ENCODE results near the gene ERO1B.

ERO1B gene

DNA sequence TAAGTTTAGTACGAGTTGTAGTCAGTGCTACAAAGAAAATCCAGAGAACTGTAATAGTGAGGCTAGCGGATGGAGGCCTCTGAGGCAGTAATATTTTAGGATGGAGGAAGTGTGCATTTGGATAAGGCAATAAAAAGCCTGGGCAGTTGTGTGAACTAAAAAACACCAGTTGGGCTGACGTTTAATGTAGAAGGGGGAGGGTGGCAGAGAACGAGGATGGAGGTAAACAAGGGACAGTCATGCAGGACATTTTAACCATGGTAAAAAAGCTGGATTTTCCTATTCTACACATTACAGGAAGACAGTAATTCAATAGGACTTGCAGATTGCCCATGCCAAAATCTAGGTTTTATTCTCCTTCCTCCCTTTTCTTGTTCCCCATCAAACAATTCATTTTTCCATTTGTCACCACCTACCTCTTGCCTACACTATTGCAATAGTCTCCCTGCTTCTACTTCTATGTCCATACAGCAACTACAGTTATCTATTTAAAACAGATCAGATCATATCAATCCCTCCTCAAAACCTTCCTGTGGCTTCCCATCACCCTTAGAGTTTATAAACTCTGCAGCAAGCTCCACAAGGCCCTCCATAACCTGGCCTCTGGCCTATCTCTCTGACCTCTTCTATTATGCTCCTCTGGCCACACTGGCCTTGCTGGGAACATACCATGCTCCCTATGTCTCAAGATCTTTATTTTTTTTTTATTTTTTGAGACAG, 27.7 kb downstream of the ERO1B start:
- no peak for DNase-seq (ENCODE audit: low read depth in 2 of 3, low spot score in 1 of 3)

DNA sequence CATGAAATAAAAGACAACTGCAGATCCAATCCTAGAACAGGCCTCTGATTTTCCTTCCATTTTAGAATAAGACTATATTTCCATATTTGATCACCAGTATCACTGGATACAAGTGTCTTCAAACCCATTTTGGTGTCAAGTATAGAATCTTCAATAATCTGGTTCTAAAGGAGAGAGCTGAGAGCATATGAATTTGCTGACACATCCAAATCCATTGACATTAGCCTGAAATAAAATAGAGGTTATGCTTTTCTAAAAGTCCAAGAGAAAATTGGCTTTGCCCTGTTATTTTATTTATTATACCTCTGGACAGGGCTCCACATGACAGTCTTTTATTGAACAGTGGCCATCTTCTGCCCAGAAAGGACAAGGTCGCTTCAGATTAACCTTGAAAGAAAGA, 28.6 kb downstream of the ERO1B start:
- no peak for DNase-seq (ENCODE audit: low read depth in 2 of 3, low spot score in 1 of 3)

DNA sequence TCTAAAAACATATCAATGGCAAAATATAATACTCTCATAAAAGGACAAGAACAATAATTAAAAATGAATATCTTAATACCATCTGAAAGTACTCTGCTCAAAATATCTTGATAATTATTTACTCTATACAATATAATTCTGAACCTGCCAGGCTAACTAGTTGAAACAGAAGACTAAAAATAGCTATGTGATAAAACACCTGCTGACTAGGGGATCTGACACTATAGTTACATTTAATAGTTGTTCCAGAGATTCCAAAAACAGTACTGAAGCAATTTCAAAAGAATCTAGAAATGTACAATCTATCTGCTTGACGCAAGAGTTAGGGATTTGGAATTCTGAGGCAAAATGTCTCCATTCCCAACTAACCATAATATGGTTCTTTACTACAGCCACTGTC, 30.2 kb downstream of the ERO1B start:
- DNase-seq (ENCODE audit: low read depth in 2 of 3, low spot score in 1 of 3) = no peak

DNA sequence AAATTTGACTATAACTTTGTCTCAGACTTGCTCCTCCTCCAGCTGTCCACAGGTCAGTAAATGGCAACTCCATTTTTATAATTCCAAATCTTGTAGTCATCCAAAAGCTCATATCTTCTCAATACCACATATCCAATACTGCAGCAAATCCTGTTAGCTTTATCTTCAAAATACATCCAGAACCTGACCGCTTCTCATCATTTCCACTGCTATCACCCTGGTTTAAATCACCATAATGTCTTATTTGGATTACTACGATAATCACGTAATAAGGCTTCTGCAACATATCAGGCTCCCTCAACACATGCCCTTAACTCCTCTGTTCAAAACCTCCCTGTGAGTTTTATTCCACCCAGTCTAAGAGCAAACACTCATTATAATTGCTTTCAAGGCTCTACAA, 34.5 kb downstream of the ERO1B start:
- no peak for DNase-seq (ENCODE audit: low read depth in 2 of 3, low spot score in 1 of 3)

DNA sequence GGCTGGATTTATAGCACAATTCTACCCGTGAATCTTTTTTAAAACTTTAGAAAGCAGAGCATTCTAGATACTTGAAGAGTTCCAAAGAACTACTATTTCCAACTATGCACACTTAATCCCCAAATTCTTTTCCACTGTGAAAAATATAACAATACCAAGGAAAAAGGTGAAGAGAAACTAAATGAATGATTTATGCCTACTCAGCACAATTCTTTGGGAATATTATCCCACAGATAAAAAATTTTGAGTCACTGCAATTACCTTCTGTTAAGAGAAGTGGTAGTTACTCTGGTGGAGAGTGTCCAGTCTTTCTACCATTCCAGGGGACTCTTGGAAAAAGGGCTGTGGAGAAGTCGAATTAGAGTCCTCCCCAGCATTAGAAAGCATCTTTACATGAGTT, 39.2 kb downstream of the ERO1B start:
- DNase-seq (ENCODE audit: low read depth in 2 of 3, low spot score in 1 of 3) = no peak

DNA sequence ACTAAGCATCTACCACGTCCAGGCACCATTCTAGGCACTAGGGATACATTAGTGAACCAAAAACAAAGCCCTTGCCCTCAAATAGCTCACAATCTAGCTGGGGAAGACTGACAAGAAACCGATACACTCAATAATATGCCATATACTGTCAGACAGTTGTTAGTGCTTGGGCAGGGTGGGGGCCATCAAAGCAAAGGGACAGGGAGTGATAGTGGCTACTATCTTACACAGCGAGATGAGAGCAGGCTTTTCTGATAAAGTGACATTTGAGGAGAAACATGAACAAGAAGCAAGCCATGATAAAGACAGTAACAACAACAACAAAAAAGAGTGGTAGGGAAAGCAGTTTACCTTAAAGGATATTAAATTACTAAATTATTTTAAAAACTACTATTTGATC, 41.1 kb downstream of the ERO1B start:
- DNase-seq (ENCODE audit: low read depth in 2 of 3, low spot score in 1 of 3) = no peak

DNA sequence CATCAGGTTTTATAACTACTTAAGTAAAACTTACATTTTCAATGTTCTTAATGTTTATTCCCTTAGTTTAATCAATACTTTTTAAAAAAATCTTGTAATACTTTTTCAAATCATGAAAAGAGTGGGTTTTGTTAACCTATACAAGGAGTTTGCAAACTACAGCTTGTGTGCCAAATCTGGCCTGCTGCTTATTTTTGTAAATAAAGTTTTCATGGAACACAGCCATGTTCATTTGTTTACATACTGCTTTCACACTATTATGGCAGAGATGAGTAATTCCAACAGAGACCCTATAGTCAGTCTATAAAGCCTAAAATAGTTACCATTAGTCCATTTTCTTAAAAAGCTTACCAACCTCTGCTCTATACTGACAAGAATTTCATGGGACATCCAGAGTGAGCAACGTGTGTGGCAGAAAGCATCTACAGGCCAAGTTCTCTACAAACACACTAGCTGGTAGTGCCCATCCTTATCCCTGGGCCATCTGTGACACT, 42.6 kb downstream of the ERO1B start:
- DNase-seq (ENCODE audit: low read depth in 2 of 3, low spot score in 1 of 3) = no peak

DNA sequence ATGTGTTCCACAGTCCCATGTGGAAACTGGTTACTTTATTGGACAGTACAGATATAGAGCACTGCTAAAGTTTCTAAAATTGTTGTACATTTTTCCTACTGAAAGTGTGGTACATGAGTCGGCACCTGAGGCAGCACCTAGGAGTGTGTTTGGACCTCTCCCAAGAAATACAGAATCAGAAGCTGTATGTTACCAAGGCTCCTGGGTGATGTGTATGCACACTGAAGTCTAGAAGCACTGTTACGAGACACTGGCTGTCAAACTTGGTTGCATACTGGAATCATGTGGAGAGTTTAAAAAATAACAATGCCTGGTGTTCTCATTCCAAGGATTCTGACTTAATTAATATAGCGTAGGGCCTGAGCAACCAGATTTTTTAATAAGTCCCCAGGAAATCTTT, 46.6 kb downstream of the ERO1B start:
- no peak for DNase-seq (ENCODE audit: low read depth in 2 of 3, low spot score in 1 of 3)

DNA sequence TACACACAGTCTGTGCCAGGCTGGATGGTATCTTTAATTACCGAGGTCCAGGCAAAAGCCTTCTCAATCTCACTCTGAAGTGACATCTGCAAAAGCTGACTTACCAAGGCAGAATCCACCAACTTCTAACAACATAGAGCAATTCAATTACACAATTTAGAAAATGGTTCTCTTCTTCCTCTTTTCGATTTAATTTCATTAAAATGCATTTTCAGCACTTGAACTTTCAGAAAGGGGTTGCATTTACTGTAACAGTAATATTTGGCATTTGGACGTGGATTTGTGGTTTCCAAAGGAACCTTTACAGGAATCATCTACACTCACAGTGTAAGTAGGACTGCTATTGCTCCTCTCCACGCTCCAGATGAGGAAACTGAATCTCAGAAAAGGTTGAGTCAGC, 53.3 kb downstream of the ERO1B start:
- no peak for DNase-seq (ENCODE audit: low read depth in 2 of 3, low spot score in 1 of 3)

DNA sequence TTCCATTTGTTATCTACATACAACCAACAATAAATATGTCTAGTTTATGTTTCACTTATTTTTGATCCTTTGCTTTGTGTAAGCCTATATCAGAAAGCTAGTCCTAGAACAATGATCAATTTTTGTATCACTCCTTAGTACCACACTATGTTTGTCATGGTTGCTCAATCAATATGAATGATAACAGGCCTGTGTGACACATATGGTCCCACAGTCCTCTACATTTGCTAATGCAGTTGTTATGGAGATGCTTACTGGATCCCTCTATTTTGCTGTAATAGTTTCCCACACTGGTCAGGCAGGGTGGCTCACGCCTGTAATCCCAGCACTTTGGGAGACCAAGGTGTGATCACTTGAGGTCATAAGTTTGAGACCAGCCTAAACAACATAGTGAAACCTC, 59.1 kb downstream of the ERO1B start:
- DNase-seq (ENCODE audit: low read depth in 2 of 3, low spot score in 1 of 3) = no peak

DNA sequence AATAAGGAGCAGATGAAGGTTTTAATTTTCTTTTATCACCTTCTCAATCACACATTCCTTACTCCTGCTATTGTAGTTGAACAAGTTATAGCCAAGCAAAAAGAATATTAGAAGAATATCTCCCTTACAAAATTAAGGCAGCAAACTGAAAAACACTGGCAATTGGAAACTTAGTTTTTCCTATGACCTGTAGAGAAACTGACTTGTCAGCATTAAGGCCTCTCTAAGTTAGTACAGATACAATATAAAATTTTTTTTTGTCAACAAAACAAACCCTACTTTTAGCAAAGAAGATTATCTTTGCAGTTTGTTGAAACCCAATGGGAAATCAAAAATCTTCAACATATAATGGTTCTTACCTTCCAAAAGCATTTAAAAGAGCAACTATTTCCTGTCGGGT, 61.3 kb downstream of the ERO1B start:
- DNase-seq (ENCODE audit: low read depth in 2 of 3, low spot score in 1 of 3) = no peak

DNA sequence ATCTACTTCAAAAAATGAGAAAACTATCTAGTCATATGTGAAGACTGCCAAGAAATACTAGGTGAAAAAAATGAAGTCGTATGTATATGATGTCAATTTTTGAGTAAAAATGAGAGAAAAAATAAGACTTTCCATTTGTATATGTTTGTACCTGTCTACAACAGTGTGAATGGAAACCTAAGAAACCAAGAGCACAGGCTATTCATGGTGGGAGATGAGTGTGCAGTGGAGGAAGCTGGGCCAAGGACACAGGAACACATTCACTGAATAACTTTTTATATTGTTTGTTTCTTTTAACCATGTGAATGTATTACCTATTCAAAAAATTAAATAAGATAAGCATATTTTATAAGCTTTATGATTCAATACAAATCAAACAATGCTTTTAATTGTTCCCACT, 67.0 kb downstream of the ERO1B start:
- DNase-seq (ENCODE audit: low read depth in 2 of 3, low spot score in 1 of 3) = no peak

DNA sequence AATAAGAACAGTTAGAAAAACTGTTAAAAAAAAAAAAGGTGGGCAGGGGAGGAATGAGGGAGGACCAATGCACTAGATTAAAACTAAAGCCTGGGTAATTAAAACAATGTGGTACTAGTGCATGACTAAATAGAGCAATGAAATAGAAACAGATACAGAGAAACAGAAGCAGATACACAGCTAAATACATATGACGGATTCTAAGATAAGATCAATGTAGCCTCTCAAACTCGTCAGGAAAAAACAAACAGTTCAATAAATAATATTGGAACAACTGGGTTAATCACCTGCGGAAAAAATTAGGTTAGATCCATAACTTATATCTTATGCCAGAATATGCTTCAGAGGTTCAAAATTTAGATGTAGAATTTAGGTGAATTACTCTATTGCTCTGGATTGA, 68.2 kb downstream of the ERO1B start:
- DNase-seq (ENCODE audit: low read depth in 2 of 3, low spot score in 1 of 3) = no peak

DNA sequence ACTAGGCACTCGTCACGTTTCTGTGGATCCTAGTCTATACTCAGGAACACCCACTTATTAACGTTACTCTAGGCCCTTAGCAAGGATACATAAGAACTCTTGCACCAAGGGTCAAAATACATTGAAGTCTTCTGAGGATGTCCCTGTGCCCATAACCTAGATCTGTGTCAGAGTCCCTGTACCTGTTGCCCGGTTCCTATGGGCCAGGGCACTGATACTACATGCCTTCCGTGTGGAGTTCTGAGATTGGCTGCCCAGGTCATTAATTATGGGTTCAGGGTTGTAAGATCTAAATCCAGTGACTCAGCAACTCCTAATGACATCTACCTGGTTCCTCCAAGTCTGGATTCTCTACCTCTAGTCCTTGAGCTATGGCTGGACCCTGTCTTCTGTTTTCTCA, 69.9 kb downstream of the ERO1B start:
- no peak for DNase-seq (ENCODE audit: low read depth in 2 of 3, low spot score in 1 of 3)

DNA sequence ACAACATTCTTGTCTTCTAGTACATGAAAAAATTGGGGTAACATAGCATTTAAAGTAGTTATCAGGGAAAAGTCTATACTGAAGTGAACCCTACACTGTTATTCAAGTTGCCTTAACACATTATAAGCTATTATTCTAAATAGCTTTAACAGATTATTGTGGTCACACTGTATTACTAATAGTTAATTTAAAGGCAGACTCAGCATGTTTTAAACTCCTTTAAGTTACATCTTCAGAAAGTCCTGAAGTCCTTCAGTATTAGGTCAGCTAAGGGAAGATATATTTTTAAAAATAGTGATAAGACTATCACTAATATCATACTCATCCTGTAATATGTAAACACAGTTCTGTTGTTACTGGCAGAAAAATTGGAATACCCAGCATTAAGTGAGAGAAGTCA, 72.0 kb downstream of the ERO1B start:
- DNase-seq (ENCODE audit: low read depth in 2 of 3, low spot score in 1 of 3) = no peak

DNA sequence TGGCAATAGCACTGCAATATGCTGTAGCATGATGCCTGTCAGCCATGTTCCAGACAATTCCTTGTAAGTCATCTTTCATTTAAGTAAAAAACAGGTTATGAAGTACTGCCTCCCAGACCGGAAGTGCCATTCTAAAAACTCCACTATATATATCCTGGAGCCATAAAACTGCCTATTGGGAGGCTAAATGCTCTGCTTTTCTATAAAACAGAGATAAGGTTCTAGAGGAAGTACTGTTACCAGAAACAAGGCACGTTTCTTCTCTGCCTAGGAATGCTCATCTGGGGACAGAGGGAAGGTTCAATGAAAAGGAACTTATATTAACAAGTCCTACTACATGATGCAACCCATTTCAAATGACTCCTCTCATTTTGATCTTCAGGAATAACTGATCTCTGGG, 72.6 kb downstream of the ERO1B start:
- no peak for DNase-seq (ENCODE audit: low read depth in 2 of 3, low spot score in 1 of 3)

DNA sequence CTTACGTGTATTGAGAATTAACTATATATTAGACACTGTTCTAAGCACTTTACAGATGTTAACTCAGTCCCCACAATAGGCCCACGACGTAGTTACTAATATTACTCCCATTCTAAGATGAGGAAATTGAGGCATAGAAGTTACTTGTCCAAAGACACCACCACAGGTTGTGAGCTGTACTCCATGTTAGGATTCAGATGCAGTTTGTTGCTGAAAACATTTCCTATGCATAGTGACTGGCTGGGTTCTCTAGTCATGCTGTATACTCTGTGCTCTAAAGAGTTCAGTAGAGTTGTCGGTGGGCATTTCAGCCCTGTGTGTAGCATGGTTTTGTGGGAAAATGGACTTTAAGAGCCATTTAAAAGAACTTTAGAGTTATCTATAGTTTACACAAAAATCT, 74.2 kb downstream of the ERO1B start:
- DNase-seq (ENCODE audit: low read depth in 2 of 3, low spot score in 1 of 3) = no peak

DNA sequence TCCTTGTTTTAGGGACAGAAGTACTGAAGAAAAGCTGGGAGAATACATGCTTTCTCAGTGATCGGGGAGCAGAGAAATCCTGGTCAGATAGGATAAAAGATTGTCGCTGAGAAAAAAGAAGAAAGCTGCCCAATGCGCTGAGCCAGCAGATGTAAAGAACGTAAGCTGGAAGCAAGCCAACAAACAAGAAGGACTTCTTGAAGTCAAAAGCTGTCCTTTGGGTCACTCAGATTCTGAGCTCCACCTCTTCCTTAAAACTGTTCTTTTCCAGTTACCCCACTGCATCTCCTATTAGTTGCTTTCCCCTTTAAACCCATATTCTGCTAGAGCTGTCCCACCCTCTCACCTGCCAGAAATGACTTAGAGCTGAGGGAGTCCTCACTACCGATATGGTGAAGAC, 74.6 kb downstream of the ERO1B start:
- DNase-seq (ENCODE audit: low read depth in 2 of 3, low spot score in 1 of 3) = no peak

DNA sequence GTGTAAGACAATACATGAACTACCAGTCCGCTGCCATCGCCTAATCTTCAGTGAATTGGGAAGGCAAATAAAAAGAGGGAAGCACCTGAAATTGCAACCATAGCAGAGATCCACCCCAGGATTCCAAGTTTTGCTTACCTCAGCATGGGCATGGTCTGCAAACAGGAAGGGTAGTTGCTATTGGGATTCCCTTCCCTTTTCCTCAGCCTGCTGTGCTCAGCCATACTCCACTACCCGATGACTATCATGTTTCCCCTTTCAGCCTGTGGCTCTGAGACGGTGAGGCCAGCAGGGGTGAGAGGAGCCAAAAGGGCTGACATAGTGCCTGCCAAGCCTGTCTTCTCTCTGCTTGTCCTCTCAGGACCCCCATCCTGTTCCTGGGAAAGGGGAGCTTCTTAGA, 75.2 kb downstream of the ERO1B start:
- DNase-seq (ENCODE audit: low read depth in 2 of 3, low spot score in 1 of 3) = no peak

DNA sequence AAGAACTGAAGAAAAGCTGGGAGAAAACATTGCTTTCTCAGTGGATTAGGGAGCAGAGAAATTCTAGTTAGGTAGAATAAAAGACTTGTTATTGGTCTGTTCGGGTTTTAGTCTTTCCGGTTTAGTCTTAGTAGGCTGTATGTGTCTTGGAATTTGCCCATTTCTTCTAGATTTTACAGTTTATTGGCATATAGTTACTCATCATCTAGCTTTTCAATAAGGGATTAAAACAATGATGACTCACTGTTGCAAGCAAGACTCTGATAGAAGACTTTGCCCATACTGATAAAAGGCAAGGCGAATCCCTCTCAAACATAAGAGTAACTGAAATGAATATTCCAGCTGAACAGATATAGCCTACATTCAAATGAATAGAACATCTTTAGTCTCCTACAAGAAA, 77.1 kb downstream of the ERO1B start:
- DNase-seq (ENCODE audit: low read depth in 2 of 3, low spot score in 1 of 3) = no peak

DNA sequence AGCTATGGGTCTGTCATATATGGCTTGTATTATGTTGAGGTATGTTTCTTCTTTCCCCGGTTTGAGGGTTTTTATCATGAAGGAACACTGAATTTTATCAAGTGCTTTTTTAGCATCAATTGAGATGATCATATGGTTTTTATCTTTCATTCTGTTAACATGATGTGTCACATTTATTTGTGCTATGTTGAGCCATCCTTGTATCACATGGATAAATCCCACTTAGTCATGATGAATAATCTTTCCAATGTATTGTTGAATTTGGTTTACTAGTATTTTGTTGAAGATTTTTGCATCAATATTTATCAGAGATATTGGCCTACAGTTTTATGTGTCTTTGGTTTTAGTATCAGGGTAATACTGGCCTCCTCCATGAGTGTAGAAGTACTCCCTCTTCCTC, 77.7 kb downstream of the ERO1B start:
- DNase-seq (ENCODE audit: low read depth in 2 of 3, low spot score in 1 of 3) = no peak

DNA sequence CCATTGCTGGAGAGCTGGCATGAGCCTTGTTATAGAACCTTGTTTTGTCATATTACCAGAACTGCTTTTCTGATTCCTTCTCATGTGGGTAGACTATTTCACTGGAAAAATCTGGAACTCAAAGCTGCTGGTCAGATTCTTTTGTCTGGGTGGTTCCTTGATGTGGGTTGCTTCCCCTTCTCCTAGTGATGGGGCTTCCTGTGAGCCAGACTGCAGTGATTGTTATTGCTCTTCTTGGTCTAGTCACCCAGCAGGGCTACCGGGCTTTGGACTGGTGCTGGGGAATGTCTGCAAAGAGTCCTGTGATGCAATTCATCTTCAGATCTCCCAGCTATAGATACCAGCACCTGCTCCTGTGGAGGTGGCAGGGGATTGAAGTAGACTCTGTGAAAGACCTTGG, 80.0 kb downstream of the ERO1B start:
- no peak for DNase-seq (ENCODE audit: low read depth in 2 of 3, low spot score in 1 of 3)

DNA sequence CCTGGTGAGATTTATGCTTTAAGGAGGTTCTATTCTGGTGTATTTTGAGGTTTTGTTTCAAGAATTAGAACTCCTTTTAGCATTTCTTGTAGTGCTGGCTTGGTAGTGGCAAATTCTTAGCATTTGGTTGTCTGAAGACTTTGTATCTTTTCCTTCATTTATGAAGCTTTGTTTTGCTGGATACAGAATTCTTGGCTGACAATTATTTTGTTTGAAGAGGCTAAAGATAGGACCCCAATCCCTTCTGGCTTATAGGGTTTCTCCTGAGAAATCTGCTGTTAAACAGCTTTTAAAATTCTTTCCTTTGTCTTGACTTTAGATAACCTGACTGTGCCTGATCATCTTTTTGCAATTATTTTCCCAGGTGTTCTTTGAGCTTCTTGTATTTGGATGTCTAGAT, 80.8 kb downstream of the ERO1B start:
- no peak for DNase-seq (ENCODE audit: low read depth in 2 of 3, low spot score in 1 of 3)

DNA sequence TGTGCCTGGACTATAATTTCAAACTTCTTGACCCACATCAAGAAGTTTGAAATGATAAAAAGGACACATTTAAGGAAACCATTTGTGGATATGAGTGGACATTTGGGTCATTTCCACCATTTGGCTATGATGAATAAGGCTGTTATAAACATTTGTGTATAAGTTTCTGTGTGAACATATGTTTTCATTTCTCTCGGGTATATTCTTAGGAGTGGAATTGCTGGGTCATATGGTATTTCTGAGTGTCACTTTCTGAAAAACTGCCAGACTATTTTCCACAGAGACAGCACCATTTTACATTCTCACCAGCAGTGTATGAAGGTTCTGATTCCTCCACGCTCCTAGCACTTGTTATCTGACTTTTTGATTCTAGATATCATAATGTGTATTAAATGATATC, 88.6 kb downstream of the ERO1B start:
- DNase-seq (ENCODE audit: low read depth in 2 of 3, low spot score in 1 of 3) = no peak

Measured in stimulated activated CD4-positive, alpha-beta T cell treated with anti-CD3 and anti-CD28 coated beads, Interleukin-12 subunit alpha, Interleukin-12 subunit beta, amount 100 ng/mL, for 48 hours (primary cell).